ENCODE measurements around the gene UBE2E2. TPM values are rescaled to one million over a fixed set of nuclear protein-coding genes. Genes with fewer than 3 reads are reported as not detected.

UBE2E2 gene
- total RNA-seq, 2 experiments from 2014 or later: 11.3 to 11.8 TPM

GRCh38 chr3:23448998-23449537, 245.9 kb downstream of the UBE2E2 start:
- no peaks in the 10 kb centered on the region for H3K9me3 Mint-ChIP-seq (ENCODE audit: insufficient read depth)
- H3K36me3 Mint-ChIP-seq (ENCODE audit: low read depth): no peaks in the 10 kb centered on the region
- no peak for ATAC-seq
- no peak overlapping the region for H3K4me3 Mint-ChIP-seq
- no peak overlapping the region for H3K27ac Mint-ChIP-seq
- CTCF ChIA-PET: no interaction called here
- POLR2A ChIA-PET: interaction anchor here (0.7 kb wide), 1 partner anchor 17 kb away, joined by 3 read pairs; no protein-coding TSS in a partner anchor
- no peaks in the 10 kb centered on the region for H3K27me3 Mint-ChIP-seq (ENCODE audit: low read depth)
- no peak for DNase-seq
- peaks cover 7% of the 10 kb centered on the region for H3K4me1 Mint-ChIP-seq (ENCODE audit: low read depth)

DNA sequence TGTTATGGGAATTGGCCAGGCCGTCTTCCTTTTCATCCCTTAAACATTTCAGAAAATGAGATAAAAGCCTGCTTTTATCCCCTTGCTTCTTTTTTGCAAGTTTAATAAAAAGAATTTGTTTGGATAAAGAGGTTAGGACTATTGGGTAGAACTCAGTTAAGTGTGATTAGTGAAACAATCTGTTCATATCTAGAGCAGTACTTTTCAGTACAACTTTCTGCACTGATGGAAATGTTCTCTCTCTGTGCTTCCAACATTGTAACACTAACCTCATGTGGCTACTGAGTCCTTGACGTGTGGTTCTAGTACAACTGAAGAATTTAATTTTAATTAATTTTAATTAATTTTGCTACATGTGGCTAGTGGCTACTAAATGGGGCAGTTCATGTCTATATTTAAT, 246.9 kb downstream of the UBE2E2 start:
- DNase-seq (no peak), ATAC-seq (no peak)
- Mint-ChIP-seq H3K4me3 (no peak overlapping the region), H3K27ac (no peak overlapping the region), H3K36me3 (ENCODE audit: low read depth) (no peaks in the 10 kb centered on the region), H3K27me3 (ENCODE audit: low read depth) (no peaks in the 10 kb centered on the region), H3K4me1 (ENCODE audit: low read depth) (peaks cover 8% of the 10 kb centered on the region), H3K9me3 (ENCODE audit: insufficient read depth) (no peaks in the 10 kb centered on the region)
- POLR2A ChIA-PET: no interaction called here
- CTCF ChIA-PET: no interaction called here

DNA sequence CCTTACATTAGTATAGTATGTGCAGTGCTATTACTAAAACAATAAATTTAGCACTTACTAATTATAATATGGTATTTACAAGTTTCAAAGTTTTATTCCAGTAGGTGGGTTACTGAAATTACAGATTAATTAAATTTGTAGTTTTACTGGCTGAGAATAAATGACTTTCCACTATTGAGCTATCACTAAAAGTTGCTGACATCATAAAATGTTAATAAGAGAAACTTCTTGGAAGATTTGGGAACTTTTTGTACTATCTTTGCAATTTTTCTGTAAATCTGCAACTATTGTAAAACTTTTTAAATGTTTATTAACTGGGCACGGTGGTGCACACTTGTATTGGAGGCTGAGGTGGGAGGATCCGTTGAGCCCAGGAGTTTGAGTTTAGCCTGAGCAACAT, 247.7 kb downstream of the UBE2E2 start:
- POLR2A ChIA-PET: no interaction called here
- H3K9me3 Mint-ChIP-seq (ENCODE audit: insufficient read depth): no peaks in the 10 kb centered on the region
- no peak overlapping the region for H3K27ac Mint-ChIP-seq
- CTCF ChIA-PET: no interaction called here
- H3K27me3 Mint-ChIP-seq (ENCODE audit: low read depth): no peaks in the 10 kb centered on the region
- H3K4me3 Mint-ChIP-seq: no peak overlapping the region
- H3K36me3 Mint-ChIP-seq (ENCODE audit: low read depth): no peaks in the 10 kb centered on the region
- H3K4me1 Mint-ChIP-seq (ENCODE audit: low read depth): peaks cover 8% of the 10 kb centered on the region
- ATAC-seq (no peak), DNase-seq (no peak)

DNA sequence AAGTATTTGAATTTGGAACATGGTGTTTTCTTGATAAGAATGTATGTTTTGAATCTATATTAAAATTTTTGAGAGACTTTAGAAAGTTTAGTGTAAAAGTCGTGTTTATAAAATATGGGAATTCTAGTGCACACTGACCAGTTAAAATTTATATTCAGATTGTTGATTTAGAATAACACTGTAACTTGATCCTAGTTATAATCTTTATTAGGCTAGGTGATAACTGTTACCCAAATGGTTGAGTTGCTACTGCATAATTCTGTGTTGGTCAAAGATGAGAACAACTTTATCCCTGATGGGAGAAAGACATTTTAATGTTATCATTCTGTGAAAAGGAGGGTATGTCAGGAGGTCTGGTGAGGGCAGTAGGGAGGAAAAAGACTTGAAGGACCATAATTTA, 249.3 kb downstream of the UBE2E2 start:
- CTCF ChIA-PET: no interaction called here
- Mint-ChIP-seq H3K27me3 (ENCODE audit: low read depth) (no peaks in the 10 kb centered on the region), H3K4me3 (no peak overlapping the region), H3K27ac (no peak overlapping the region), H3K9me3 (ENCODE audit: insufficient read depth) (no peaks in the 10 kb centered on the region), H3K36me3 (ENCODE audit: low read depth) (no peaks in the 10 kb centered on the region), H3K4me1 (ENCODE audit: low read depth) (peaks cover 16% of the 10 kb centered on the region)
- ATAC-seq (no peak), DNase-seq (no peak)
- POLR2A ChIA-PET: no interaction called here

GRCh38 chr3:23455084-23455483, 252.0 kb downstream of the UBE2E2 start:
- ATAC-seq (no peak), DNase-seq (no peak)
- H3K36me3 Mint-ChIP-seq (ENCODE audit: low read depth): peaks cover 3% of the 10 kb centered on the region
- ChIA-PET POLR2A (no interaction called here), CTCF (no interaction called here)
- peaks cover 20% of the 10 kb centered on the region for H3K4me1 Mint-ChIP-seq (ENCODE audit: low read depth)
- no peak overlapping the region for H3K4me3 Mint-ChIP-seq
- no peak overlapping the region for H3K27ac Mint-ChIP-seq
- no peaks in the 10 kb centered on the region for H3K27me3 Mint-ChIP-seq (ENCODE audit: low read depth)
- no peaks in the 10 kb centered on the region for H3K9me3 Mint-ChIP-seq (ENCODE audit: insufficient read depth)

- ATAC-seq (no peak), DNase-seq (no peak)
- CTCF ChIA-PET: interaction anchor here (1.1 kb wide), 1 partner anchor 11 kb away, joined by 5 read pairs; no protein-coding TSS in a partner anchor
- POLR2A ChIA-PET: interaction anchor here (0.6 kb wide), 1 partner anchor 15 kb away, joined by 3 read pairs; no protein-coding TSS in a partner anchor
- peaks cover 20% of the 10 kb centered on the region for H3K4me1 Mint-ChIP-seq (ENCODE audit: low read depth)
- H3K27me3 Mint-ChIP-seq (ENCODE audit: low read depth): no peaks in the 10 kb centered on the region
- no peak overlapping the region for H3K4me3 Mint-ChIP-seq
- H3K36me3 Mint-ChIP-seq (ENCODE audit: low read depth): peaks cover 3% of the 10 kb centered on the region
- H3K9me3 Mint-ChIP-seq (ENCODE audit: insufficient read depth): no peaks in the 10 kb centered on the region
- H3K27ac Mint-ChIP-seq: no peak overlapping the region
These were observed 252.6 kb downstream of the UBE2E2 start for GRCh38 chr3:23455775-23456174.

- Mint-ChIP-seq H3K27me3 (ENCODE audit: low read depth) (no peaks in the 10 kb centered on the region), H3K4me3 (no peak overlapping the region)
These were observed 254.6 kb downstream of the UBE2E2 start for GRCh38 chr3:23457697-23458096.

GRCh38 chr3:23459465-23459864, 256.3 kb downstream of the UBE2E2 start:
- DNase-seq (no peak), ATAC-seq (no peak)
- CTCF ChIA-PET: no interaction called here
- H3K9me3 Mint-ChIP-seq (ENCODE audit: insufficient read depth): no peaks in the 10 kb centered on the region
- no peaks in the 10 kb centered on the region for H3K27me3 Mint-ChIP-seq (ENCODE audit: low read depth)
- H3K4me3 Mint-ChIP-seq: no peak overlapping the region
- H3K27ac Mint-ChIP-seq: no peak overlapping the region
- H3K36me3 Mint-ChIP-seq (ENCODE audit: low read depth): peaks cover 3% of the 10 kb centered on the region
- H3K4me1 Mint-ChIP-seq (ENCODE audit: low read depth): peaks cover 20% of the 10 kb centered on the region
- POLR2A ChIA-PET: no interaction called here

More at GRCh38 chr3:23457697-23458096, 254.6 kb downstream of the UBE2E2 start:
- ChIA-PET CTCF (interaction anchor here (1.2 kb wide), 1 partner anchor 9 kb away, joined by 3 read pairs; no protein-coding TSS in a partner anchor), POLR2A (no interaction called here)
- H3K27ac Mint-ChIP-seq: no peak overlapping the region
- peaks cover 3% of the 10 kb centered on the region for H3K36me3 Mint-ChIP-seq (ENCODE audit: low read depth)
- DNase-seq: no peak
- peak; percentile 36 for ATAC-seq
- no peaks in the 10 kb centered on the region for H3K9me3 Mint-ChIP-seq (ENCODE audit: insufficient read depth)
- peaks cover 20% of the 10 kb centered on the region for H3K4me1 Mint-ChIP-seq (ENCODE audit: low read depth)

DNA sequence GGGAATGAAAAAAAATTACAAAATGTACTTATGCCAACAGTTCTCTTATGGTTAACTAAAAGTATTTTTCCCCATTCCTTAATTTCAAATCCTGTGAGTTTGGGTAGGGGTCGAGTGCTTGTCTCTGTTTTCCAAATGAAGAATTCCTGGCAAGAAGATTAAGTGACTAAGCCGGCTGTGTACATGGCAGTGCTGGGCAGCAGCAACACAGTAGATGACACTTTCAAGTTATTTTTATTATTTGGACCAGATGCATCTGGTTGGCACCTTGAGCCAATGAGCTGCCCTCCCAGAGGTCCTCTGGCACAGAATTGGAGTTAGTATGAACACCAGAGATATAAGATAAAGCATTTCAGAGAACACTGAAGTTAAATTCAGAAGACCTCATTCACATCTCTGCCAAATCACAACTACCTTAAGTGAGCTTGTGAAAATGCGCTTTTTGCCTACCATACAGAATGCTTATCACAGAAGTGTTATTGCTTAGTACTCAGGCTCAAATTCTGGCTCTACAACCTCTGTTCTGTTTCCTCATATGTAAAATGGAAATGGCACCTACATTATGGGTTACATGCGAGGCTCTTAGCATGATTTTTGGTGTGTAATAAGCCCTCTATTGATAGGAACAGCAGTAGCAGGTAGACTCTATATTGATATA, 256.9 kb downstream of the UBE2E2 start:
- H3K36me3 Mint-ChIP-seq (ENCODE audit: low read depth): peaks cover 3% of the 10 kb centered on the region
- no peaks in the 10 kb centered on the region for H3K9me3 Mint-ChIP-seq (ENCODE audit: insufficient read depth)
- H3K4me1 Mint-ChIP-seq (ENCODE audit: low read depth): peaks cover 16% of the 10 kb centered on the region
- DNase-seq: no peak
- no peak for ATAC-seq
- CTCF ChIA-PET: no interaction called here
- H3K27me3 Mint-ChIP-seq (ENCODE audit: low read depth): no peaks in the 10 kb centered on the region
- H3K27ac Mint-ChIP-seq: no peak overlapping the region
- no peak overlapping the region for H3K4me3 Mint-ChIP-seq
- POLR2A ChIA-PET: no interaction called here

- H3K27me3 Mint-ChIP-seq (ENCODE audit: low read depth): no peaks in the 10 kb centered on the region
- H3K36me3 Mint-ChIP-seq (ENCODE audit: low read depth): peaks cover 3% of the 10 kb centered on the region
- H3K9me3 Mint-ChIP-seq (ENCODE audit: insufficient read depth): no peaks in the 10 kb centered on the region
- DNase-seq (no peak), ATAC-seq (no peak)
- CTCF ChIA-PET: no interaction called here
- H3K27ac Mint-ChIP-seq: no peak overlapping the region
- H3K4me1 Mint-ChIP-seq (ENCODE audit: low read depth): peaks cover 15% of the 10 kb centered on the region
- POLR2A ChIA-PET: no interaction called here
- no peak overlapping the region for H3K4me3 Mint-ChIP-seq
These were observed 257.9 kb downstream of the UBE2E2 start for GRCh38 chr3:23461069-23461468.

DNA sequence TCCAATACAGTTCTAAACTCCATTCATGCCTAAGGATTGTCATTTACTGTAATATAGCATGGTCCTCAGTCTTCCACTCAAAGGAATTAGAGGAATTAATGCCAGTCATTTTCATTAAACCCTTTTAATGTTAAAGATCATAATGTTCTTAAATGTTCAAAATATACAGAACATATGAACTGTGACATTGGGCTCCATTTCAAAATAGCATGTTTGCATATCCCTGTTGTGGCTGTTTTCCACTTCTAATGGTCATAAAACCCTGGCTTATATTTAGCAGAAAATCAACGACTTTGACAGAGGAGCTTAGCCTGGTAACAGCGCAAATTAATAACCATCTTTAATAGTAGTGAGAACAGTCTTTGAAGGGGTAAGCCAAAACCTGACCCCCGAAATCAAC, 260.7 kb downstream of the UBE2E2 start:
- ATAC-seq (no peak), DNase-seq (no peak)
- H3K4me1 Mint-ChIP-seq (ENCODE audit: low read depth): no peaks in the 10 kb centered on the region
- POLR2A ChIA-PET: no interaction called here
- CTCF ChIA-PET: no interaction called here
- no peaks in the 10 kb centered on the region for H3K27me3 Mint-ChIP-seq (ENCODE audit: low read depth)
- H3K4me3 Mint-ChIP-seq: no peak overlapping the region
- no peak overlapping the region for H3K27ac Mint-ChIP-seq
- H3K9me3 Mint-ChIP-seq (ENCODE audit: insufficient read depth): peaks cover 15% of the 10 kb centered on the region
- H3K36me3 Mint-ChIP-seq (ENCODE audit: low read depth): peaks cover 11% of the 10 kb centered on the region

DNA sequence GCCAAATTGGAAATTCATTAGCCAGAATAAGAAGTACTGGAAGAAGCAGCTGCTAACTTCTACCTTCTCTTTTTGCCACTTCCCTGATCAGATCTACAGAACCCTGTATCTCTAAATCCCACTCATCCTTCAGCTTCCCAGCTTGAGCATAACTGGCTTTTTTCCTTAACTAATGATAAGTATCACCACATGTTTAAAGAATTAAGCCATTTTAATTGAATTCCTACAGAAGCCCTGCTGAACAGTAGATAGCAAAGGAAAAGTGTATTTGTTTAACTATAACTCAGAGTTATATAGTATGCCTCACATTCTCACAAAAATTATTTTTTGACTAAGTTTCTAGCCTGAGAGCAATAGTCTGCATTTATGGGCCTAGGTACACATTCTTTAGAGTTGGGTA, 262.4 kb downstream of the UBE2E2 start:
- ChIA-PET POLR2A (interaction anchor here (0.5 to 0.6 kb wide), 2 partner anchors 17 to 243 kb away, joined by 3 read pairs; no protein-coding TSS in a partner anchor), CTCF (no interaction called here)
- no peak overlapping the region for H3K27ac Mint-ChIP-seq
- DNase-seq: no peak
- no peaks in the 10 kb centered on the region for H3K27me3 Mint-ChIP-seq (ENCODE audit: low read depth)
- H3K4me1 Mint-ChIP-seq (ENCODE audit: low read depth): no peaks in the 10 kb centered on the region
- H3K36me3 Mint-ChIP-seq (ENCODE audit: low read depth): peaks cover 11% of the 10 kb centered on the region
- H3K4me3 Mint-ChIP-seq: no peak overlapping the region
- ATAC-seq: no peak
- H3K9me3 Mint-ChIP-seq (ENCODE audit: insufficient read depth): peaks cover 15% of the 10 kb centered on the region

DNA sequence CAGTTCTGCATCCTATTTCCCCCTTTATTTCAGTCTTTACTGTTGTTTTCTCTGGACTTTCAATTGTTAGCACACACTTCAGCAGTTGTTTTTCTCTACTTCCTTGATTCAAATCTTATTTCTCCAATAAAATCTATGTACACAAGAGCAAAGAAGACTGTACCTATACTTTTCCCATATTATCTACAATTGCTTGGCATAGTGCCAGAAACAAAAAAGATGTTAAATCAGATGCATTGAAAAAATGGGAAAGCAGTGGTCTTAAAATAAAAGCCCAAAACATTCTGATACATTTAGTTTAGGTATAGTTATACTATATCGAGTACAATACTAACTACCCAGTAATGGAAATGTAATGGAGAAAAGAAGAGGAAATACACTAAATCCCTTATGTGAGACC, 265.1 kb downstream of the UBE2E2 start:
- CTCF ChIA-PET: no interaction called here
- POLR2A ChIA-PET: no interaction called here
- no peaks in the 10 kb centered on the region for H3K27me3 Mint-ChIP-seq (ENCODE audit: low read depth)
- peaks cover 11% of the 10 kb centered on the region for H3K36me3 Mint-ChIP-seq (ENCODE audit: low read depth)
- no peaks in the 10 kb centered on the region for H3K4me1 Mint-ChIP-seq (ENCODE audit: low read depth)
- no peak overlapping the region for H3K4me3 Mint-ChIP-seq
- peaks cover 15% of the 10 kb centered on the region for H3K9me3 Mint-ChIP-seq (ENCODE audit: insufficient read depth)
- no peak overlapping the region for H3K27ac Mint-ChIP-seq
- no peak for ATAC-seq
- no peak for DNase-seq
